B cell (primary cell): ENCODE data around the gene DAZAP1. TPM values are rescaled to one million over a fixed set of nuclear protein-coding genes. Genes with fewer than 3 reads are reported as not detected.
A peak's percentile ranks its signal among the peaks of the same experiment; 100 is the strongest.

Experiments
- ATAC-seq: fragments of 200-7000 bp; cut with Tn5 transposase; one replicate; pipeline ENCODE4 v1.10.0; 2021; ENCODE audit warnings: low read depth, mild to moderate bottlenecking, moderate number of reproducible peaks, moderate library complexity
- CTCF ChIA-PET: fragments of 350-600 bp; sonication (Branson Sonifier 250); formaldehyde crosslinking; loops from one replicate; lab custom pipeline; 2021; ENCODE audit warnings: antibody characterized with exemption, inconsistent platforms; lab: Charles Lee
- POLR2A ChIA-PET: fragments of 350-600 bp; sonication (Branson Sonifier 250); formaldehyde crosslinking; loops from one replicate; lab custom pipeline; 2021; ENCODE audit warnings: antibody characterized with exemption; lab: Charles Lee
- DNase-seq: peaks from one replicate; pipeline ENCODE4 v3.0.0; 2013
- H2AFZ ChIP-seq: 2 replicates; pipeline ENCODE4 v1.6.1; 2012; ENCODE audit warnings: mild to moderate bottlenecking, low read depth, low read length; ENCODE audit not compliant: insufficient read depth, poor library complexity, severe bottlenecking
- H3K27ac ChIP-seq, 2 donors: 1 replicate in 1 of 2; 2 replicates in 1 of 2; pipeline ENCODE4 v1.5.1; 2012 to 2013; ENCODE audit warnings: low read length in 2 of 2, mild to moderate bottlenecking in 2 of 2, moderate library complexity in 1 of 2
- H3K27me3 ChIP-seq, 4 experiments: fragments of 200-600 bp in 1 of 4; sonication (generic) in 1 of 4; replicated peaks in 1 of 4; 1 replicate in 2 of 4; 2 replicates in 2 of 4; pipeline versions ENCODE4 v1.6.1 to v1.7.0; 2013 to 2016; ENCODE audit warnings: low read length in 3 of 4, mild to moderate bottlenecking in 2 of 4, mixed read lengths in 1 of 4, moderate library complexity in 1 of 4; ENCODE audit not compliant: insufficient read depth in 4 of 4, control insufficient read depth in 3 of 4; ENCODE audit errors: control extremely low read depth in 1 of 4
- H3K36me3 ChIP-seq, 2 experiments: replicated peaks in 1 of 2; 1 replicate in 1 of 2; 2 replicates in 1 of 2; pipeline versions ENCODE4 v1.6.1 to v1.7.1; 2013; ENCODE audit warnings: low read length in 1 of 2; ENCODE audit not compliant: insufficient read depth in 2 of 2, control insufficient read depth in 1 of 2; ENCODE audit errors: control extremely low read depth in 1 of 2, extremely low read depth in 1 of 2
- H3K4me1 ChIP-seq, 2 donors: fragments of 200-600 bp in 1 of 2; sonication (generic) in 1 of 2; 1 replicate in 1 of 2; 2 replicates in 1 of 2; pipeline versions ENCODE4 v1.5.1 to v1.6.1; 2013 to 2017; ENCODE audit warnings: low read length in 2 of 2; ENCODE audit not compliant: control insufficient read depth in 2 of 2, insufficient read depth in 2 of 2
- H3K4me2 ChIP-seq: replicated peaks from 2 replicates; pipeline ENCODE3; 2012; ENCODE audit warnings: mild to moderate bottlenecking, low read depth, low read length; ENCODE audit not compliant: poor library complexity, severe bottlenecking
- H3K4me3 ChIP-seq, 5 experiments: fragments of 200-600 bp in 1 of 5; sonication (generic) in 1 of 5; 1 replicate in 3 of 5; 2 replicates in 2 of 5; pipeline versions ENCODE4 v1.5.1 to v1.7.0; 2011 to 2016; ENCODE audit warnings: low read length in 4 of 5, mild to moderate bottlenecking in 4 of 5, low read depth in 2 of 5, control low read depth in 1 of 5, moderate library complexity in 1 of 5; ENCODE audit not compliant: insufficient read depth in 1 of 5; ENCODE audit errors: control extremely low read depth in 1 of 5, extremely low read depth in 1 of 5
- H3K79me2 ChIP-seq: fragments of 200-600 bp; sonication (generic); one replicate; pipeline ENCODE4 v1.6.0; 2016; ENCODE audit warnings: low read length; ENCODE audit not compliant: control insufficient read depth, insufficient read depth
- H3K9ac ChIP-seq: fragments of 200-600 bp; sonication (generic); 2 replicates; pipeline ENCODE4 v1.6.1; 2017; ENCODE audit warnings: mild to moderate bottlenecking, low read length, moderate library complexity
- H3K9me3 ChIP-seq, 3 donors: one replicate each; pipeline versions ENCODE4 v1.6.1 to v1.7.1; 2013; ENCODE audit warnings: low read length in 2 of 3; ENCODE audit not compliant: control insufficient read depth in 2 of 3, insufficient read depth in 1 of 3; ENCODE audit errors: control extremely low read depth in 1 of 3
- H4K20me1 ChIP-seq: 2 replicates; pipeline ENCODE4 v1.6.0; 2012; ENCODE audit warnings: mild to moderate bottlenecking, low read length; ENCODE audit not compliant: insufficient read depth, control insufficient read depth, poor library complexity, severe bottlenecking
- H3K27ac Mint-ChIP-seq: one replicate; pipeline ENCODE4 v1.8.0; 2021; ENCODE audit warnings: mixed read lengths
- H3K27me3 Mint-ChIP-seq: one replicate; pipeline ENCODE4 v1.8.0; 2021; ENCODE audit warnings: mixed read lengths
- H3K4me1 Mint-ChIP-seq: one replicate; pipeline ENCODE4 v1.8.0; 2021; ENCODE audit warnings: mixed read lengths
- H3K4me3 Mint-ChIP-seq: one replicate; pipeline ENCODE4 v1.8.0; 2021; ENCODE audit warnings: mixed read lengths
- H3K9me3 Mint-ChIP-seq: one replicate; pipeline ENCODE4 v1.8.0; 2022; ENCODE audit warnings: mixed read lengths; ENCODE audit not compliant: insufficient read depth
- EZH2 ChIP-seq: IDR thresholded peaks from 2 replicates; pipeline ENCODE4 v1.6.1; 2012; ENCODE audit warnings: borderline replicate concordance, low read depth, mild to moderate bottlenecking, moderate library complexity, low read length; ENCODE audit not compliant: insufficient read depth, poor library complexity, severe bottlenecking
- WGBS: methylation state at CpG from one replicate; pipeline ENCODE4 v1.1.5; 2013; ENCODE audit warnings: missing lambda C conversion rate; ENCODE audit not compliant: insufficient coverage; 5-methylcytosine and 5-hydroxymethylcytosine counted together
- intact Hi-C: fragments of 100-400 bp; cut with micrococcal nuclease; formaldehyde crosslinking; loops from one replicate; pipeline ENCODE4 v1.10.0; 2022
- polyA plus RNA-seq: library from polyadenylated mRNA; depleted of rRNA; stranded (reverse); fragments of >200 nt; gene quantifications from 2 replicates; pipeline ENCODE4 v1.2.3, GENCODE V29; 2012
- total RNA-seq, 2 donors: library from RNA; stranded (reverse); fragments of 120-200 nt in 1 of 2; gene quantifications; 1 replicate in 1 of 2; 2 replicates in 1 of 2; pipeline versions ENCODE4 v1.2.3 to v1.2.4, GENCODE V29; 2013 to 2022
- TF ChIP-seq, protein P1 (sequence below): fragments of 200-600 bp; IDR thresholded peaks from one replicate; pipeline ENCODE4 v1.8.0; 2022; ENCODE audit warnings: antibody characterized with exemption, mild to moderate bottlenecking

The DAZAP1 gene
- total and polyA plus RNA-seq, 2 donors (not counting 1 experiment from before 2014, with no cell fraction given) = 54.8 to 125 TPM

DNA sequence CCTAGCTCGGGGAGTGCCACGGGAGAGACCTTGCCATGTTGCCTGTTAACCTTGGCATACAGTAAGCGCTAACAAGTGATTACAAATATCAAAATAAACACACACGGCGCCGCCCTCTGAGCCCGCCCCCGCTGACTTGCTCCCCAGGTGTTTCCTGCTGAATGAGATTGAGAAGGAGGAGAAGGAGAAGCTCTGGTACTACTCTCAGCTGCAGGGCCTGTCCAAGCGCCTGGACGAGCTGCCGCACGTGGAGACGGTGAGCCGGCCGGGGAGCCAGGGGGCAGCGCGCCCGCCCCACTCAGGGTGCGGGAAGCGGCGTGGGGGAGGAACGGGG is 47.6 kb downstream of the DAZAP1 start:
- peaks cover 24% of the 10 kb centered on the region for H3K4me1 Mint-ChIP-seq
- DNase-seq (peak; percentile 67), ATAC-seq (peak; percentile 34)
- H3K4me1 ChIP-seq = peaks cover 38 to 39% of the 10 kb centered on the region in 2 donors
- H3K9me3 ChIP-seq = peaks cover 0 to 40% (median 0%) of the 10 kb centered on the region in 3 donors
- peak overlapping the region; percentile 80 for H3K4me2 ChIP-seq
- ChIA-PET POLR2A (interaction anchor here (0.6 to 1.0 kb wide), 3 partner anchors 21 to 398 kb away, joined by 5 to 10 read pairs (median 7); partner anchors contain the start of gene REEP6), CTCF (interaction anchor here (0.5 to 2.8 kb wide), 3 partner anchors 10 to 420 kb away, joined by 3 to 11 read pairs (median 5); no protein-coding TSS in a partner anchor)
- H2AFZ ChIP-seq = no peak overlapping the region
- peaks cover 37% of the 10 kb centered on the region for H3K27me3 Mint-ChIP-seq
- H3K9me3 Mint-ChIP-seq = no peaks in the 10 kb centered on the region
- H3K27ac ChIP-seq = no peak overlapping the region
- peak overlapping the region in 3 of 5 experiments; percentile 12 to 29 (median 15) for H3K4me3 ChIP-seq
- H4K20me1 ChIP-seq = peaks cover 7% of the 10 kb centered on the region
- under 1% methylated on average over 14 of the region's 22 CpGs for WGBS
- intact Hi-C loops = loop anchor here (2.0 kb wide), 1 partner anchor 36 kb away; the partner anchor contains the start of genes PCSK4 and REEP6
- no peaks in the 10 kb centered on the region for H3K36me3 ChIP-seq
- H3K27me3 ChIP-seq = peaks cover 0 to 74% (median 45%) of the 10 kb centered on the region in 4 experiments
- no peak for TF ChIP-seq EZH2
- TF ChIP-seq, protein P1, sequence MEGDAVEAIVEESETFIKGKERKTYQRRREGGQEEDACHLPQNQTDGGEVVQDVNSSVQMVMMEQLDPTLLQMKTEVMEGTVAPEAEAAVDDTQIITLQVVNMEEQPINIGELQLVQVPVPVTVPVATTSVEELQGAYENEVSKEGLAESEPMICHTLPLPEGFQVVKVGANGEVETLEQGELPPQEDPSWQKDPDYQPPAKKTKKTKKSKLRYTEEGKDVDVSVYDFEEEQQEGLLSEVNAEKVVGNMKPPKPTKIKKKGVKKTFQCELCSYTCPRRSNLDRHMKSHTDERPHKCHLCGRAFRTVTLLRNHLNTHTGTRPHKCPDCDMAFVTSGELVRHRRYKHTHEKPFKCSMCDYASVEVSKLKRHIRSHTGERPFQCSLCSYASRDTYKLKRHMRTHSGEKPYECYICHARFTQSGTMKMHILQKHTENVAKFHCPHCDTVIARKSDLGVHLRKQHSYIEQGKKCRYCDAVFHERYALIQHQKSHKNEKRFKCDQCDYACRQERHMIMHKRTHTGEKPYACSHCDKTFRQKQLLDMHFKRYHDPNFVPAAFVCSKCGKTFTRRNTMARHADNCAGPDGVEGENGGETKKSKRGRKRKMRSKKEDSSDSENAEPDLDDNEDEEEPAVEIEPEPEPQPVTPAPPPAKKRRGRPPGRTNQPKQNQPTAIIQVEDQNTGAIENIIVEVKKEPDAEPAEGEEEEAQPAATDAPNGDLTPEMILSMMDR = no peak
- H3K79me2 ChIP-seq = no peaks in the 10 kb centered on the region
- H3K27ac Mint-ChIP-seq = no peak overlapping the region
- peak overlapping the region; percentile 68 for H3K4me3 Mint-ChIP-seq
- peak overlapping the region; percentile 54 for H3K9ac ChIP-seq
